Ovary (tissue), 9 donors: ENCODE measurements around the gene ABCA9. TPM values are rescaled to one million over a fixed set of nuclear protein-coding genes. Genes with fewer than 3 reads are reported as not detected.
"Not testable (repeated sequence)": the region's sequence is repeated elsewhere in the genome, so short reads cannot be mapped to it uniquely, and the experiment has no call there.

Source experiments
- DNase-seq, 5 donors: peaks; one replicate each; pipeline ENCODE4 v3.0.0-alpha.2; 2019 to 2020
- H3K27ac ChIP-seq, 2 donors: fragments of 200-600 bp; one replicate each; pipeline versions ENCODE4 v1.5.1 to v1.8.0; 2019 to 2022
- H3K27me3 ChIP-seq: fragments of 200-600 bp; one replicate; pipeline ENCODE4 v1.8.0; 2022
- H3K36me3 ChIP-seq: fragments of 200-600 bp; sonication (generic); one replicate; pipeline ENCODE4 v1.5.1; 2019
- H3K4me1 ChIP-seq: one replicate; pipeline ENCODE4 v1.8.1; 2013; ENCODE audit warnings: mild to moderate bottlenecking, moderate library complexity; ENCODE audit not compliant: insufficient read depth
- H3K4me3 ChIP-seq: fragments of 200-600 bp; sonication (generic); one replicate; pipeline ENCODE4 v1.5.1; 2017
- H3K9me3 ChIP-seq, 2 donors: fragments of 200-600 bp in 1 of 2; sonication (generic) in 1 of 2; one replicate each; pipeline versions ENCODE4 v1.5.1 to v1.8.1; 2013 to 2019; ENCODE audit warnings: mild to moderate bottlenecking in 1 of 2, moderate library complexity in 1 of 2
- EP300 ChIP-seq: sonication (generic); formaldehyde crosslinking; IDR thresholded peaks from one replicate; pipeline ENCODE4 v1.6.1; 2017; ENCODE audit warnings: antibody characterized with exemption
- POLR2A ChIP-seq: fragments of 450-650 bp; IDR thresholded peaks from one replicate; pipeline ENCODE4 v1.6.1; 2017; ENCODE audit warnings: antibody characterized with exemption, mild to moderate bottlenecking, moderate library complexity
- WGBS, 3 donors: extraction: QIAGEN DNeasy Blood & Tissue Kit in 1 of 3; methylation state at CpG; one replicate each; pipeline versions ENCODE4 v1.1.5 to v1.1.7; 2013 to 2017; 5-methylcytosine and 5-hydroxymethylcytosine counted together
- intact Hi-C, 4 donors: fragments of 100-400 bp; cut with DNase I; formaldehyde crosslinking; loops; one replicate each; pipeline versions ENCODE4 v1.11.0 to v1.15.1; 2022 to 2023
- polyA plus RNA-seq, 2 donors: library from polyadenylated mRNA; stranded (reverse); fragments of 200-250 nt in 1 of 2; fragments of 350-450 nt in 1 of 2; fragmentation: Illumina TruSeq in 1 of 2; extraction: RNeasy Lipid Tissue Mini Kit (QIAGEN cat#74804) in 1 of 2; gene quantifications; one replicate each; pipeline ENCODE4 v1.2.3, GENCODE V29; 2013 to 2014
- total RNA-seq, 7 donors: library from RNA; depleted of rRNA in 2 of 7; stranded (reverse); fragments of >200 nt in 2 of 7; fragmentation: NEBNext Ultra II Directional in 3 of 7; extraction: Animal tissue kit (Norgen Biotek cat#: 25700) in 3 of 7; gene quantifications; one replicate each; pipeline versions ENCODE4 v1.1.0 to v1.2.4, GENCODE V29; 2016 to 2023
- TF ChIP-seq, protein P1 (sequence below), 3 donors: fragments of 450-650 bp in 2 of 3; fragments of 200-600 bp in 1 of 3; IDR thresholded peaks; one replicate each; pipeline versions ENCODE4 v1.5.1 to v1.8.0; 2016 to 2022; ENCODE audit warnings: antibody characterized with exemption in 3 of 3, mild to moderate bottlenecking in 1 of 3
- donor health status: DM: no; HTN: no; CAD: no; lungs with moderate emphysema.
- donor health status: DM: no; HTN: no; CAD: no.
- donor health status: Bipolar disorder and iron deficiency.
- donor health status: DM: yes; HTN: yes; CAD: no.
- donor health status: DM: no; HTN: no; CAD: no.
- donor health status: DM: yes; HTN: yes; CAD: no.

ABCA9 gene
- total and polyA plus RNA-seq, 9 donors, result 15.0 to 111 (median 26.1) TPM

DNA sequence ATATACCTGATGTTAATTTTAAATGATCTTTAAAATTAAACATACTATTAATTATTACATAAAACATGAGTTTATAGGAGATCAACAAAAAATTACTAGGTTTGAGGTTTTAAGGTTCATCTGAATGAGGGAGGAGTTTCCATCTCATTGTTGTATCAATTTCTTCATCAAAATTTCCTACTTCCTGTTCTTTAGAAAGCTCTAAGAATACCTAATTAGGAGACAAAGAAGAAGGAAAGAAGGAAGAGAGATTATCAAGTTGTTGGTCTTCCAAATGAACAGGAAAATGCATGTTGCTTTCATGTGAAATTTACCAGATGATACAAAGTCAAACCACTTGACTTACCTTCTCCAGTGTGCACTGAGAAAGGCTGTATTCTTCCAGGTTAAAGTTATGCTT is 18.1 kb upstream of the ABCA9 start:
- intact Hi-C loops, result no loop called here
- DNase-seq, result no peak
- H3K27me3 ChIP-seq, result no peaks in the 10 kb centered on the region
- H3K4me3 ChIP-seq, result no peak overlapping the region
- H3K9me3 ChIP-seq, result peaks cover 0 to 8% of the 10 kb centered on the region in 2 donors
- no peaks in the 10 kb centered on the region for H3K4me1 ChIP-seq
- TF ChIP-seq EP300 (no peak), POLR2A (no peak)
- TF ChIP-seq, protein P1, sequence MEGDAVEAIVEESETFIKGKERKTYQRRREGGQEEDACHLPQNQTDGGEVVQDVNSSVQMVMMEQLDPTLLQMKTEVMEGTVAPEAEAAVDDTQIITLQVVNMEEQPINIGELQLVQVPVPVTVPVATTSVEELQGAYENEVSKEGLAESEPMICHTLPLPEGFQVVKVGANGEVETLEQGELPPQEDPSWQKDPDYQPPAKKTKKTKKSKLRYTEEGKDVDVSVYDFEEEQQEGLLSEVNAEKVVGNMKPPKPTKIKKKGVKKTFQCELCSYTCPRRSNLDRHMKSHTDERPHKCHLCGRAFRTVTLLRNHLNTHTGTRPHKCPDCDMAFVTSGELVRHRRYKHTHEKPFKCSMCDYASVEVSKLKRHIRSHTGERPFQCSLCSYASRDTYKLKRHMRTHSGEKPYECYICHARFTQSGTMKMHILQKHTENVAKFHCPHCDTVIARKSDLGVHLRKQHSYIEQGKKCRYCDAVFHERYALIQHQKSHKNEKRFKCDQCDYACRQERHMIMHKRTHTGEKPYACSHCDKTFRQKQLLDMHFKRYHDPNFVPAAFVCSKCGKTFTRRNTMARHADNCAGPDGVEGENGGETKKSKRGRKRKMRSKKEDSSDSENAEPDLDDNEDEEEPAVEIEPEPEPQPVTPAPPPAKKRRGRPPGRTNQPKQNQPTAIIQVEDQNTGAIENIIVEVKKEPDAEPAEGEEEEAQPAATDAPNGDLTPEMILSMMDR (IDR thresholded peaks at IDR 0.05), result no peak
- H3K36me3 ChIP-seq, result no peaks in the 10 kb centered on the region
- no peak overlapping the region for H3K27ac ChIP-seq

DNA sequence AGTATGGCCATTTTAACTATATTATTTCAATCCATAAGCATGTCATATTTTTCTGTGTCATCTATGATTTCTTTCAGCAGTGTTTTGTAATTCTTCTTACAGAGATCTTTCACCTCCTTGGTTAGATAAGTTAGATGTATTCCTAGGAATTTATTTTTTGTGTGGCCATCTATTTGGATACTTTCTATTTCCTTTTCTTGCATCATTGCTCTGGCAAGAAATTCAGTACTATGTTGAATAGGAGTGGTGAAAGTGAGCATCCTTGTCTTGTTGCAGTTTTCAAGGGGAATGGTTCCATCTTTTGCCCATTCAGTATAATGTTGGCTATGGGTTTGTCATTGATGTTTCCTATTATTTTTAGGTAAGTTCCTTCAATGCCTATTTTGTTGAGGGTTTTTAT is 15.1 kb upstream of the ABCA9 start:
- H3K4me1 ChIP-seq, result no peaks in the 10 kb centered on the region
- H3K27ac ChIP-seq, result no peak overlapping the region
- TF ChIP-seq POLR2A (no peak), EP300 (no peak)
- TF ChIP-seq, protein P1 (IDR thresholded peaks at IDR 0.05), result no peak
- H3K36me3 ChIP-seq, result no peaks in the 10 kb centered on the region
- no peaks in the 10 kb centered on the region for H3K27me3 ChIP-seq
- intact Hi-C loops, result no loop called here
- H3K4me3 ChIP-seq, result no peak overlapping the region
- no peaks in the 10 kb centered on the region for H3K9me3 ChIP-seq
- no peak for DNase-seq

DNA sequence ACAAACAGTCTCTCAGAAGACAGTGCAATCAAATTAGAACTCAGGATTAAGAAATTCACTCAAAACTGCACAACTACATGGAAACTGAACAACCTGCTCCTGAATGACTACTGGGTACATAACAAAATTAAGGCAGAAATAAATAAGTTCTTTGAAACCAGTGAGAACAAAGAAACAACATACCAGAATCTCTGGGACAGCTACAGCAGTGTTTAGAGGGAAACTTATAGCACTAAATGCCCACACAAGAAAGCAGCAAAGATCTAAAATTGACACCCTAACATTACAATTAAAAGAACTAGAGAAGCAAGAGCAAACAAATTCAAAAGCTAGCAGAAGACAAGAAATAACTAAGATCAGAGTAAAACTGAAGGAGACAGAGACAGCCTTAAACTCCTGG is 12.7 kb upstream of the ABCA9 start:
- not testable (repeated sequence) for DNase-seq

DNA sequence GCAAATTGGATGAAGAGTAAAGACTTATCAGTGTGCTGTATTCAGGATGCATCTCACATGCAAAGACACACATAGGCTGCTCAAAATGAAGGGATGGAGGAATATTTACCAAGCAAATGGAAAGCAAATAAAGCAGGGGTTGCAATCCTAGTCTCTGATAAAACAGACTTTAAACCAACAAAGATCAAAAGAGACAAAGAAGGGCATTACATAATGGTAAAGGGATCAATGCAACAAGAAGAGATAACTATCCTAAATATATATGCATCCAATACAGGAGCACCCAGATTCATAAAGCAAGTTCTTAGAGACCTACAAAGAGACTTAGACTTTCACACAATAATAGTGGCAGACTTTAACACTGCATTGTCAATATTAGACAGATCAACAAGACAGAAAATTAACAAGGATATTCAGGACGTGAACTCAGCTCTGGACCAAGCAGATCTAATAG is 12.1 kb upstream of the ABCA9 start:
- H3K27me3 ChIP-seq, H3K4me1 ChIP-seq, intact Hi-C loops, H3K9me3 ChIP-seq, DNase-seq, H3K4me3 ChIP-seq, H3K36me3 ChIP-seq, H3K27ac ChIP-seq: not testable (repeated sequence)
- 93 to 95% (median 95%) methylated on average over 1 of the region's 1 CpG for WGBS, 3 donors

More for the DNA sequence above, 12.7 kb upstream of the ABCA9 start:
- H3K36me3 ChIP-seq, intact Hi-C loops, H3K27me3 ChIP-seq, H3K9me3 ChIP-seq, H3K4me1 ChIP-seq, H3K27ac ChIP-seq, H3K4me3 ChIP-seq: not testable (repeated sequence)

DNA sequence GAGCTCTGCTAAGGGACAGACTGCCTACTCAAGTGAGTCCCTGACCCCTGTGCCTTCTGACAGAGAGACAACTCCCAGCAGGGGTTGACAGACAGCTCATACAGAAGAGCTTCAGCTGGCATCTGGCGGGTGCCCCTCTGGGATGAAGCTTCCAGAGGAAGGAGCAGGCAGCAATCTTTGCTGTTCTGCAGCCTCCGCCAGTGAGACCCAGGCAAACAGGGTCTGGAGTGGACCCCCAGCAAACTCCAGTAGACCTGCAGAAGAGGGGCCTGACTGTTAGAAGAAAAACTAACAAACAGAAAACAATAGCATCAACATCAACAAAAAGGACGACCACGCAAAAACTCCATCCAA is 10.5 kb upstream of the ABCA9 start:
- intact Hi-C loops, DNase-seq, H3K36me3 ChIP-seq, H3K9me3 ChIP-seq, H3K4me1 ChIP-seq, H3K27me3 ChIP-seq, H3K4me3 ChIP-seq, H3K27ac ChIP-seq: not testable (repeated sequence)
- 86 to 98% (median 97%) methylated on average over 4 of the region's 4 CpGs for WGBS, 3 donors

DNA sequence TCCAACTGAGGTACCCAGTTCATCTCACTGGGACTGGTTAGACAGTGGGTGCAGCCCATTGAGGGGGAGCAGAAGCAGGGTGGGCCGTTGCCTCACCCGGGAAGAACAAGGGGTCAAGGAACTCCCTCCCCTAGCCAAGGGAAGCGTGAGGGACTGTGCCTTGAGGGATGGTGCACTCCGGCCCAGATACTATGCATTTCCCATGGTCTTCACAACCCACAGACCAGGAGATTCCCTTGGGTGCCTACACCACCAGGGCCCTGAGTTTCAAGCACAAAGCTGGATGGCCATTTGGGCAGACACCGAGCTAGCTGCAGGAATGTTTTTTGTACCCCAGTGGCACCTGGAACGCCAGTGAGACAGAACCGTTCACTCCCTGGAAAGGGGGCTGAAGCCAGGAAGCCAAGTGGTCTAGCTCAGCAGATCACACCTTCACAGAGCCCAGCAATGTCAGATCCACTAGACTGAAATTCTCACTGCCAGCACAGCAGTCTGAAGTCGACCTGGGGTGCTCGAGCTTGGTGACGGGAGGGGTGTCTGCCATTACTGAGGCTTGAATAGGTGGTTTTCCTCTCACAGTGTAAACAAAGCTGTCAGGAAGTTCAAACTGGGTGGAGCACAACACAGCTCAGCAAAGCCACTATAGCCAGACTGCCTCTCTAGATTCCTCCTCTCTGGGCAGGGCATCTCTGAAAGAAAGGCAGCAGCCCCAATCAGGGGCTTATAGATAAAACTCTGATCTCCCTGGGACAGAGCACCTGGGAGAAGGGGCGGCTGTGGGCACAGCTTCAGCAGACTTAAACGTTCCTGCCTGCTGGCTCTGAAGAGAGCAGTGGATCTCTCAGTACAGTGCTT is 9.9 kb upstream of the ABCA9 start:
- intact Hi-C loops, H3K4me3 ChIP-seq, H3K27ac ChIP-seq, DNase-seq, H3K36me3 ChIP-seq, H3K9me3 ChIP-seq, H3K27me3 ChIP-seq, H3K4me1 ChIP-seq: not testable (repeated sequence)
- WGBS, 3 donors, result 77 to 84% (median 81%) methylated on average over 12 of the region's 12 CpGs
